ENCODE measurements around the gene CARNS1. TPM values are rescaled to one million over a fixed set of nuclear protein-coding genes. Genes with fewer than 3 reads are reported as not detected.

The CARNS1 gene
- total and polyA plus RNA-seq, 9 of the 15 experiments (the other 6 are each of a cell fraction or from before 2014, with no cell fraction given): 0.01 to 0.18 (median 0.06) TPM; not detected in 3

DNA sequence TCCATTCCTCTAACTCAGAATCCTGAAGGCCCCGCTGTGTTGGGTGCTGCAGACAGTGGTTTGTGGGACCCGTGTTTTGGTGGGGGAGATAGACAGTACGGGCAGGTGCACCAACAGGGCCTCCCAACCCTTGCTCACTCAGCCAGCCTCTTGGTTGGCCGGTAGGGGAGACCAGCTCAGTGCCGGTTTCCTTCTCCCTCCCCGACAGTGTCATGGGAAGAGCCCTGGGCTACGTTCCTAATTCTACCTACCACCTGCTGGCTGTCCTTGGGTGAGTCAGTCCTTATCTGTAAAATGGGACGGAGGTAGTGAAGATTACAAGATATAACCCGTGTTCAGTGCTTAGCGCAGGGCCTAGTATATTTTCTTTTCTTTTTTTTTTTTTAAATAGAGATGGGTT, 47.7 kb downstream of the CARNS1 start (continued):
- TF ChIP-seq ZBTB9 (CRISPR knock-in tag; IDR thresholded peaks at IDR 0.05): no peak
- TF ChIP-seq RCOR1 (IDR thresholded peaks at IDR 0.05; ENCODE audit: borderline replicate concordance in 1 of 2, low read depth in 2 of 2, low read length in 2 of 2): peak in 1 of 2 experiments; percentile 57; a peak in 1 of 4 replicates
- TF ChIP-seq IFI16 (CRISPR knock-in tag; IDR thresholded peaks at IDR 0.05): no peak
- TF ChIP-seq KDM5B (IDR thresholded peaks at IDR 0.05; ENCODE audit: insufficient replicate concordance, low read depth, low read length): no peak
- no peak for TF ChIP-seq ZFP36 (IDR thresholded peaks at IDR 0.05; ENCODE audit: low read depth, low read length, partially characterized antibody)
- TF ChIP-seq, protein P1, sequence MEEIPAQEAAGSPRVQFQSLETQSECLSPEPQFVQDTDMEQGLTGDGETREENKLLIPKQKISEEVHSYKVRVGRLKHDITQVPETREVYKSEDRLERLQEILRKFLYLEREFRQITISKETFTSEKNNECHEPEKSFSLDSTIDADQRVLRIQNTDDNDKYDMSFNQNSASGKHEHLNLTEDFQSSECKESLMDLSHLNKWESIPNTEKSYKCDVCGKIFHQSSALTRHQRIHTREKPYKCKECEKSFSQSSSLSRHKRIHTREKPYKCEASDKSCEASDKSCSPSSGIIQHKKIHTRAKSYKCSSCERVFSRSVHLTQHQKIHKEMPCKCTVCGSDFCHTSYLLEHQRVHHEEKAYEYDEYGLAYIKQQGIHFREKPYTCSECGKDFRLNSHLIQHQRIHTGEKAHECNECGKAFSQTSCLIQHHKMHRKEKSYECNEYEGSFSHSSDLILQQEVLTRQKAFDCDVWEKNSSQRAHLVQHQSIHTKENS (CRISPR knock-in tag; IDR thresholded peaks at IDR 0.05): no peak
- TF ChIP-seq CHD4 (IDR thresholded peaks at IDR 0.05; ENCODE audit: insufficient read depth, insufficient replicate concordance, low read depth, low read length, poor library complexity, severe bottlenecking): no peak
- TF ChIP-seq, protein P2, sequence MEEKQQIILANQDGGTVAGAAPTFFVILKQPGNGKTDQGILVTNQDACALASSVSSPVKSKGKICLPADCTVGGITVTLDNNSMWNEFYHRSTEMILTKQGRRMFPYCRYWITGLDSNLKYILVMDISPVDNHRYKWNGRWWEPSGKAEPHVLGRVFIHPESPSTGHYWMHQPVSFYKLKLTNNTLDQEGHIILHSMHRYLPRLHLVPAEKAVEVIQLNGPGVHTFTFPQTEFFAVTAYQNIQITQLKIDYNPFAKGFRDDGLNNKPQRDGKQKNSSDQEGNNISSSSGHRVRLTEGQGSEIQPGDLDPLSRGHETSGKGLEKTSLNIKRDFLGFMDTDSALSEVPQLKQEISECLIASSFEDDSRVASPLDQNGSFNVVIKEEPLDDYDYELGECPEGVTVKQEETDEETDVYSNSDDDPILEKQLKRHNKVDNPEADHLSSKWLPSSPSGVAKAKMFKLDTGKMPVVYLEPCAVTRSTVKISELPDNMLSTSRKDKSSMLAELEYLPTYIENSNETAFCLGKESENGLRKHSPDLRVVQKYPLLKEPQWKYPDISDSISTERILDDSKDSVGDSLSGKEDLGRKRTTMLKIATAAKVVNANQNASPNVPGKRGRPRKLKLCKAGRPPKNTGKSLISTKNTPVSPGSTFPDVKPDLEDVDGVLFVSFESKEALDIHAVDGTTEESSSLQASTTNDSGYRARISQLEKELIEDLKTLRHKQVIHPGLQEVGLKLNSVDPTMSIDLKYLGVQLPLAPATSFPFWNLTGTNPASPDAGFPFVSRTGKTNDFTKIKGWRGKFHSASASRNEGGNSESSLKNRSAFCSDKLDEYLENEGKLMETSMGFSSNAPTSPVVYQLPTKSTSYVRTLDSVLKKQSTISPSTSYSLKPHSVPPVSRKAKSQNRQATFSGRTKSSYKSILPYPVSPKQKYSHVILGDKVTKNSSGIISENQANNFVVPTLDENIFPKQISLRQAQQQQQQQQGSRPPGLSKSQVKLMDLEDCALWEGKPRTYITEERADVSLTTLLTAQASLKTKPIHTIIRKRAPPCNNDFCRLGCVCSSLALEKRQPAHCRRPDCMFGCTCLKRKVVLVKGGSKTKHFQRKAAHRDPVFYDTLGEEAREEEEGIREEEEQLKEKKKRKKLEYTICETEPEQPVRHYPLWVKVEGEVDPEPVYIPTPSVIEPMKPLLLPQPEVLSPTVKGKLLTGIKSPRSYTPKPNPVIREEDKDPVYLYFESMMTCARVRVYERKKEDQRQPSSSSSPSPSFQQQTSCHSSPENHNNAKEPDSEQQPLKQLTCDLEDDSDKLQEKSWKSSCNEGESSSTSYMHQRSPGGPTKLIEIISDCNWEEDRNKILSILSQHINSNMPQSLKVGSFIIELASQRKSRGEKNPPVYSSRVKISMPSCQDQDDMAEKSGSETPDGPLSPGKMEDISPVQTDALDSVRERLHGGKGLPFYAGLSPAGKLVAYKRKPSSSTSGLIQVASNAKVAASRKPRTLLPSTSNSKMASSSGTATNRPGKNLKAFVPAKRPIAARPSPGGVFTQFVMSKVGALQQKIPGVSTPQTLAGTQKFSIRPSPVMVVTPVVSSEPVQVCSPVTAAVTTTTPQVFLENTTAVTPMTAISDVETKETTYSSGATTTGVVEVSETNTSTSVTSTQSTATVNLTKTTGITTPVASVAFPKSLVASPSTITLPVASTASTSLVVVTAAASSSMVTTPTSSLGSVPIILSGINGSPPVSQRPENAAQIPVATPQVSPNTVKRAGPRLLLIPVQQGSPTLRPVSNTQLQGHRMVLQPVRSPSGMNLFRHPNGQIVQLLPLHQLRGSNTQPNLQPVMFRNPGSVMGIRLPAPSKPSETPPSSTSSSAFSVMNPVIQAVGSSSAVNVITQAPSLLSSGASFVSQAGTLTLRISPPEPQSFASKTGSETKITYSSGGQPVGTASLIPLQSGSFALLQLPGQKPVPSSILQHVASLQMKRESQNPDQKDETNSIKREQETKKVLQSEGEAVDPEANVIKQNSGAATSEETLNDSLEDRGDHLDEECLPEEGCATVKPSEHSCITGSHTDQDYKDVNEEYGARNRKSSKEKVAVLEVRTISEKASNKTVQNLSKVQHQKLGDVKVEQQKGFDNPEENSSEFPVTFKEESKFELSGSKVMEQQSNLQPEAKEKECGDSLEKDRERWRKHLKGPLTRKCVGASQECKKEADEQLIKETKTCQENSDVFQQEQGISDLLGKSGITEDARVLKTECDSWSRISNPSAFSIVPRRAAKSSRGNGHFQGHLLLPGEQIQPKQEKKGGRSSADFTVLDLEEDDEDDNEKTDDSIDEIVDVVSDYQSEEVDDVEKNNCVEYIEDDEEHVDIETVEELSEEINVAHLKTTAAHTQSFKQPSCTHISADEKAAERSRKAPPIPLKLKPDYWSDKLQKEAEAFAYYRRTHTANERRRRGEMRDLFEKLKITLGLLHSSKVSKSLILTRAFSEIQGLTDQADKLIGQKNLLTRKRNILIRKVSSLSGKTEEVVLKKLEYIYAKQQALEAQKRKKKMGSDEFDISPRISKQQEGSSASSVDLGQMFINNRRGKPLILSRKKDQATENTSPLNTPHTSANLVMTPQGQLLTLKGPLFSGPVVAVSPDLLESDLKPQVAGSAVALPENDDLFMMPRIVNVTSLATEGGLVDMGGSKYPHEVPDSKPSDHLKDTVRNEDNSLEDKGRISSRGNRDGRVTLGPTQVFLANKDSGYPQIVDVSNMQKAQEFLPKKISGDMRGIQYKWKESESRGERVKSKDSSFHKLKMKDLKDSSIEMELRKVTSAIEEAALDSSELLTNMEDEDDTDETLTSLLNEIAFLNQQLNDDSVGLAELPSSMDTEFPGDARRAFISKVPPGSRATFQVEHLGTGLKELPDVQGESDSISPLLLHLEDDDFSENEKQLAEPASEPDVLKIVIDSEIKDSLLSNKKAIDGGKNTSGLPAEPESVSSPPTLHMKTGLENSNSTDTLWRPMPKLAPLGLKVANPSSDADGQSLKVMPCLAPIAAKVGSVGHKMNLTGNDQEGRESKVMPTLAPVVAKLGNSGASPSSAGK (IDR thresholded peaks at IDR 0.05): no peak
- TF ChIP-seq, protein P3, sequence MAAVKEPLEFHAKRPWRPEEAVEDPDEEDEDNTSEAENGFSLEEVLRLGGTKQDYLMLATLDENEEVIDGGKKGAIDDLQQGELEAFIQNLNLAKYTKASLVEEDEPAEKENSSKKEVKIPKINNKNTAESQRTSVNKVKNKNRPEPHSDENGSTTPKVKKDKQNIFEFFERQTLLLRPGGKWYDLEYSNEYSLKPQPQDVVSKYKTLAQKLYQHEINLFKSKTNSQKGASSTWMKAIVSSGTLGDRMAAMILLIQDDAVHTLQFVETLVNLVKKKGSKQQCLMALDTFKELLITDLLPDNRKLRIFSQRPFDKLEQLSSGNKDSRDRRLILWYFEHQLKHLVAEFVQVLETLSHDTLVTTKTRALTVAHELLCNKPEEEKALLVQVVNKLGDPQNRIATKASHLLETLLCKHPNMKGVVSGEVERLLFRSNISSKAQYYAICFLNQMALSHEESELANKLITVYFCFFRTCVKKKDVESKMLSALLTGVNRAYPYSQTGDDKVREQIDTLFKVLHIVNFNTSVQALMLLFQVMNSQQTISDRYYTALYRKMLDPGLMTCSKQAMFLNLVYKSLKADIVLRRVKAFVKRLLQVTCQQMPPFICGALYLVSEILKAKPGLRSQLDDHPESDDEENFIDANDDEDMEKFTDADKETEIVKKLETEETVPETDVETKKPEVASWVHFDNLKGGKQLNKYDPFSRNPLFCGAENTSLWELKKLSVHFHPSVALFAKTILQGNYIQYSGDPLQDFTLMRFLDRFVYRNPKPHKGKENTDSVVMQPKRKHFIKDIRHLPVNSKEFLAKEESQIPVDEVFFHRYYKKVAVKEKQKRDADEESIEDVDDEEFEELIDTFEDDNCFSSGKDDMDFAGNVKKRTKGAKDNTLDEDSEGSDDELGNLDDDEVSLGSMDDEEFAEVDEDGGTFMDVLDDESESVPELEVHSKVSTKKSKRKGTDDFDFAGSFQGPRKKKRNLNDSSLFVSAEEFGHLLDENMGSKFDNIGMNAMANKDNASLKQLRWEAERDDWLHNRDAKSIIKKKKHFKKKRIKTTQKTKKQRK (IDR thresholded peaks at IDR 0.05; ENCODE audit: borderline replicate concordance, low read depth, low read length): no peak

Data from K562 (cell line).